HCT116 (cell line): Measurements from ENCODE around the gene RNGTT. TPM values are rescaled to one million over a fixed set of nuclear protein-coding genes. Genes with fewer than 3 reads are reported as not detected.

Source experiments
- ATAC-seq: fragments of 200-7000 bp; cut with Tn5 transposase; 2 replicates; pipeline ENCODE4 v1.9.1; 2020; ENCODE audit warnings: mild to moderate bottlenecking, moderate library complexity
- BruUV-seq: library from RNA; stranded (reverse); fragments of 400-500 nt; replicated peaks from 2 replicates; lab custom pipeline; 2021; lab: Mats Ljungman, UMichigan
- CTCF ChIA-PET: fragments of 300-600 bp; sonication (Branson Sonifier 250); formaldehyde crosslinking; loops from one replicate; lab custom pipeline; 2021; ENCODE audit warnings: antibody characterized with exemption; lab: Charles Lee
- POLR2A ChIA-PET: fragments of 300-600, 350-600 bp; sonication (Branson Sonifier 250); formaldehyde crosslinking; loops from one replicate; lab custom pipeline; 2021; ENCODE audit warnings: antibody characterized with exemption; lab: Charles Lee
- RAD21 ChIA-PET, 2 experiments: fragments of 300-600 bp; sonication (Branson Sonifier 250); formaldehyde crosslinking; loops; one replicate each; lab custom pipeline; 2023; ENCODE audit warnings: low total read pairs in 2 of 2; ENCODE audit not compliant: uncharacterized antibody in 2 of 2, unreplicated experiment in 2 of 2, low non-redundant PET in 1 of 2; lab: Charles Lee
- DNase-seq: peaks from one replicate; pipeline ENCODE4 v3.0.0-alpha.2; 2010; ENCODE audit warnings: low read depth, low spot score
- H2AFZ ChIP-seq: fragments of 200-600 bp; shearing (Covaris generic), sonication (generic); 2 replicates; pipeline ENCODE4 v1.6.1; 2017; ENCODE audit warnings: low read depth, mixed run types, mixed read lengths, antibody characterized with exemption, low read length; ENCODE audit not compliant: poor library complexity, severe bottlenecking
- H3K27ac ChIP-seq: 2 replicates; pipeline ENCODE4 v1.5.1; 2012; ENCODE audit warnings: low read depth, low read length
- H3K27me3 ChIP-seq: fragments of 200-600 bp; sonication (generic); 2 replicates; pipeline ENCODE4 v1.6.1; 2016; ENCODE audit warnings: mixed run types, low read length, mixed read lengths; ENCODE audit not compliant: insufficient read depth
- H3K36me3 ChIP-seq, 2 experiments: fragments of 200-500 bp in 1 of 2; fragments of 200-600 bp in 1 of 2; sonication (Bioruptor generic) in 1 of 2; sonication (generic) in 1 of 2; 2 replicates each; pipeline versions ENCODE4 v1.5.1 to v1.6.1; 2014 to 2016; ENCODE audit warnings: low read length in 2 of 2, inconsistent platforms in 1 of 2, mixed read lengths in 1 of 2, mixed run types in 1 of 2; ENCODE audit not compliant: insufficient read depth in 2 of 2, control insufficient read depth in 1 of 2
- H3K4me1 ChIP-seq, 2 experiments: fragments of 200-600 bp in 1 of 2; sonication (generic) in 1 of 2; 2 replicates each; pipeline versions ENCODE4 v1.5.1 to v1.6.1; 2012 to 2017; ENCODE audit warnings: low read length in 2 of 2, inconsistent platforms in 1 of 2, mild to moderate bottlenecking in 1 of 2, mixed read lengths in 1 of 2, mixed run types in 1 of 2, moderate library complexity in 1 of 2; ENCODE audit not compliant: insufficient read depth in 2 of 2, control insufficient read depth in 1 of 2
- H3K4me2 ChIP-seq: fragments of 200-600 bp; sonication (generic); 2 replicates; pipeline ENCODE4 v1.6.1; 2017; ENCODE audit warnings: mixed run types, low read length, mixed read lengths
- H3K4me3 ChIP-seq, 2 experiments: fragments of 200-600 bp in 1 of 2; sonication (generic) in 1 of 2; replicated peaks in 1 of 2; 2 replicates each; pipeline ENCODE4 v1.5.1; 2011 to 2016; ENCODE audit warnings: low read length in 2 of 2, control low read depth in 1 of 2, low read depth in 1 of 2, mild to moderate bottlenecking in 1 of 2, mixed read lengths in 1 of 2, mixed run types in 1 of 2
- H3K79me2 ChIP-seq: fragments of 200-600 bp; sonication (generic); 2 replicates; pipeline ENCODE4 v1.6.1; 2017; ENCODE audit warnings: mild to moderate bottlenecking, mixed run types, low read length, moderate library complexity, mixed read lengths; ENCODE audit not compliant: insufficient read depth
- H3K9ac ChIP-seq: fragments of 200-600 bp; sonication (generic); 2 replicates; pipeline ENCODE4 v1.6.1; 2016; ENCODE audit warnings: low read length, mixed read lengths
- H3K9me2 ChIP-seq: fragments of 200-600 bp; sonication (generic), shearing (Covaris generic); 2 replicates; pipeline ENCODE4 v1.6.1; 2017; ENCODE audit warnings: mixed run types, mild to moderate bottlenecking, moderate library complexity; ENCODE audit not compliant: insufficient read depth
- H3K9me3 ChIP-seq, 2 experiments: fragments of 200-500 bp in 1 of 2; fragments of 200-600 bp in 1 of 2; sonication (Bioruptor generic) in 1 of 2; sonication (generic) in 1 of 2; 2 replicates each; pipeline ENCODE4 v1.6.1; 2014 to 2017; ENCODE audit warnings: low read length in 2 of 2, mixed read lengths in 2 of 2, inconsistent platforms in 1 of 2, low read depth in 1 of 2, mild to moderate bottlenecking in 1 of 2, mixed run types in 1 of 2, moderate library complexity in 1 of 2; ENCODE audit not compliant: control insufficient read depth in 1 of 2, insufficient read depth in 1 of 2
- H4K20me1 ChIP-seq: fragments of 200-600 bp; sonication (generic), shearing (Covaris generic); 2 replicates; pipeline ENCODE4 v1.6.1; 2017; ENCODE audit warnings: mixed run types, mild to moderate bottlenecking, moderate library complexity; ENCODE audit not compliant: insufficient read depth
- CBX3 ChIP-seq: IDR thresholded peaks from 2 replicates; pipeline ENCODE4 v1.6.1; 2012; ENCODE audit warnings: low read depth
- CTCF ChIP-seq, 3 experiments: fragments of 200-600 bp in 1 of 3; sonication (generic) in 1 of 3; IDR thresholded peaks in 2 of 3; conservative IDR thresholded peaks in 1 of 3; 2 replicates each; pipeline ENCODE4 v1.5.1; 2012 to 2017; ENCODE audit warnings: low read depth in 2 of 3, low read length in 2 of 3, antibody characterized with exemption in 1 of 3, borderline replicate concordance in 1 of 3, control low read depth in 1 of 3, mild to moderate bottlenecking in 1 of 3, mixed read lengths in 1 of 3, mixed run types in 1 of 3, moderate library complexity in 1 of 3; ENCODE audit not compliant: insufficient read depth in 1 of 3
- ELF1 ChIP-seq: IDR thresholded peaks from 2 replicates; pipeline ENCODE4 v1.6.1; 2012; ENCODE audit warnings: low read depth, borderline replicate concordance
- EZH2 ChIP-seq: fragments of 200-600 bp; sonication (generic); IDR thresholded peaks from 2 replicates; pipeline ENCODE4 v1.6.1; 2017; ENCODE audit warnings: antibody characterized with exemption, mixed run types
- MAX ChIP-seq: IDR thresholded peaks from 2 replicates; pipeline ENCODE4 v1.6.1; 2012
- POLR2A ChIP-seq: IDR thresholded peaks from 2 replicates; pipeline ENCODE4 v1.7.0; 2011; ENCODE audit warnings: borderline replicate concordance; ENCODE audit not compliant: insufficient read depth, insufficient read length; ENCODE audit errors: extremely low read depth
- RAD21 ChIP-seq: IDR thresholded peaks from 2 replicates; pipeline ENCODE4 v1.6.1; 2012; ENCODE audit warnings: low read depth, mild to moderate bottlenecking
- SIN3A ChIP-seq: IDR thresholded peaks from 2 replicates; pipeline ENCODE4 v1.6.1; 2012; ENCODE audit warnings: low read depth
- SRF ChIP-seq: IDR thresholded peaks from 2 replicates; pipeline ENCODE4 v1.6.1; 2012; ENCODE audit warnings: low read depth
- ZFX ChIP-seq: fragments of 450-650 bp; IDR thresholded peaks from 2 replicates; pipeline ENCODE4 v1.6.1; 2017
- ZNF274 ChIP-seq: fragments of 200-500 bp; sonication (Bioruptor generic); IDR thresholded peaks from 2 replicates; pipeline ENCODE4 v1.6.1; 2014; ENCODE audit warnings: mild to moderate bottlenecking, low read depth, low read length, inconsistent platforms
- intact Hi-C: fragments of 100-400 bp; cut with micrococcal nuclease; formaldehyde crosslinking; loops from 2 replicates; pipeline ENCODE4 v1.10.0; 2022
- total RNA-seq: library from RNA; stranded (reverse); gene quantifications from one replicate; pipeline ENCODE4 v1.2.1, GENCODE V29; 2021; ENCODE audit not compliant: unreplicated experiment

RNGTT gene
- total RNA-seq, 1 experiment from 2014 or later: 23.0 TPM

- CTCF ChIA-PET: interaction anchor here (0.6 to 1.1 kb wide), 3 partner anchors 10 to 374 kb away, joined by 3 to 4 read pairs (median 3); no protein-coding TSS in a partner anchor
- H3K27me3 ChIP-seq: no peaks in the 10 kb centered on the region
- no peaks in the 10 kb centered on the region for H3K36me3 ChIP-seq
- no peak overlapping the region for H3K27ac ChIP-seq
- no peak overlapping the region for H3K4me3 ChIP-seq
- H3K4me2 ChIP-seq: no peak overlapping the region
- H3K4me1 ChIP-seq: peaks cover 0 to 8% of the 10 kb centered on the region in 2 experiments; a peak in 2 of 4 replicates
- H3K9me3 ChIP-seq: no peaks in the 10 kb centered on the region
- TF ChIP-seq POLR2A (no peak), CTCF (IDR thresholded peaks at IDR 0.05 in 2 of 3, conservative IDR thresholded peaks at IDR 0.05 in 1 of 3; ENCODE audit: borderline replicate concordance in 1 of 3, insufficient read depth in 1 of 3, low read depth in 2 of 3, low read length in 2 of 3) (no peak), ZNF274 (no peak), ZFX (no peak), SIN3A (no peak)
- POLR2A ChIA-PET: no interaction called here
- no peak for DNase-seq
- no peak for ATAC-seq
- intact Hi-C loops: loop anchor here (5.0 kb wide), 1 partner anchor 1476 kb away; no protein-coding TSS in a partner anchor
- H2AFZ ChIP-seq: no peak overlapping the region
- BruUV-seq: no TSS peak
- no peak overlapping the region for H3K9ac ChIP-seq
- RAD21 ChIA-PET: no interaction called here
- peaks cover 3% of the 10 kb centered on the region; the same call in 1 of the 2 replicates for H4K20me1 ChIP-seq
- no peaks in the 10 kb centered on the region for H3K79me2 ChIP-seq
- no peaks in the 10 kb centered on the region for H3K9me2 ChIP-seq
Measured at GRCh38 chr6:88867841-88868731, 95.3 kb downstream of the RNGTT start.

GRCh38 chr6:88866856-88867255 lies 96.6 kb downstream of the RNGTT start:
- no peak for DNase-seq

More at GRCh38 chr6:88866856-88867255, 96.6 kb downstream of the RNGTT start:
- Histone ChIP-seq H3K79me2 (no peaks in the 10 kb centered on the region), H2AFZ (no peak overlapping the region), H3K9me2 (no peaks in the 10 kb centered on the region), H3K27ac (no peak overlapping the region), H3K9me3 (no peaks in the 10 kb centered on the region), H3K36me3 (no peaks in the 10 kb centered on the region), H3K4me2 (no peak overlapping the region), H3K27me3 (no peaks in the 10 kb centered on the region), H3K9ac (no peak overlapping the region), H3K4me1 (peaks cover 0 to 8% of the 10 kb centered on the region in 2 experiments; a peak in 2 of 4 replicates), H4K20me1 (peaks cover 3% of the 10 kb centered on the region; the same call in 1 of the 2 replicates), H3K4me3 (no peak overlapping the region)
- POLR2A ChIA-PET: no interaction called here
- ATAC-seq: no peak
- CTCF ChIA-PET: no interaction called here
- intact Hi-C loops: loop anchor here (5.0 kb wide), 1 partner anchor 1475 kb away; no protein-coding TSS in a partner anchor
- TF ChIP-seq EZH2 (no peak), CBX3 (no peak), MAX (no peak), SRF (no peak), ELF1 (no peak), RAD21 (no peak)
- RAD21 ChIA-PET: no interaction called here
- no TSS peak for BruUV-seq
